Measurements from ENCODE around the gene COL8A2. TPM values are rescaled to one million over a fixed set of nuclear protein-coding genes. Genes with fewer than 3 reads are reported as not detected.

The COL8A2 gene
- total and polyA plus RNA-seq, 7 donors = 0.60 to 13.0 (median 3.2) TPM

- TF ChIP-seq, protein P1, sequence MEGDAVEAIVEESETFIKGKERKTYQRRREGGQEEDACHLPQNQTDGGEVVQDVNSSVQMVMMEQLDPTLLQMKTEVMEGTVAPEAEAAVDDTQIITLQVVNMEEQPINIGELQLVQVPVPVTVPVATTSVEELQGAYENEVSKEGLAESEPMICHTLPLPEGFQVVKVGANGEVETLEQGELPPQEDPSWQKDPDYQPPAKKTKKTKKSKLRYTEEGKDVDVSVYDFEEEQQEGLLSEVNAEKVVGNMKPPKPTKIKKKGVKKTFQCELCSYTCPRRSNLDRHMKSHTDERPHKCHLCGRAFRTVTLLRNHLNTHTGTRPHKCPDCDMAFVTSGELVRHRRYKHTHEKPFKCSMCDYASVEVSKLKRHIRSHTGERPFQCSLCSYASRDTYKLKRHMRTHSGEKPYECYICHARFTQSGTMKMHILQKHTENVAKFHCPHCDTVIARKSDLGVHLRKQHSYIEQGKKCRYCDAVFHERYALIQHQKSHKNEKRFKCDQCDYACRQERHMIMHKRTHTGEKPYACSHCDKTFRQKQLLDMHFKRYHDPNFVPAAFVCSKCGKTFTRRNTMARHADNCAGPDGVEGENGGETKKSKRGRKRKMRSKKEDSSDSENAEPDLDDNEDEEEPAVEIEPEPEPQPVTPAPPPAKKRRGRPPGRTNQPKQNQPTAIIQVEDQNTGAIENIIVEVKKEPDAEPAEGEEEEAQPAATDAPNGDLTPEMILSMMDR (IDR thresholded peaks at IDR 0.05) = no peak
- TF ChIP-seq POLR2A (IDR thresholded peaks at IDR 0.05) = no peak
- TF ChIP-seq EP300 (IDR thresholded peaks at IDR 0.05) = no peak
- no peak for TF ChIP-seq POLR2AphosphoS5 (IDR thresholded peaks at IDR 0.05)
- intact Hi-C loops (cut with DNase I) = no loop called here
- Histone ChIP-seq H3K4me1 (peaks cover 0 to 14% (median 14%) of the 10 kb centered on the region in 4 donors), H3K9me3 (no peaks in the 10 kb centered on the region), H3K27me3 (peaks cover 0 to 12% (median 0%) of the 10 kb centered on the region in 3 donors), H3K36me3 (no peaks in the 10 kb centered on the region), H3K4me3 (no peak overlapping the region), H3K27ac (no peak overlapping the region)
- 89% methylated on average over 6 of the region's 6 CpGs for WGBS, 2 donors
- no peak for DNase-seq
Measured at GRCh38 chr1:36080801-36081200, 44.2 kb downstream of the COL8A2 start.

- H3K27me3 ChIP-seq = peaks cover 0 to 12% (median 0%) of the 10 kb centered on the region in 3 donors
- no peak overlapping the region for H3K4me3 ChIP-seq
- TF ChIP-seq EP300 (IDR thresholded peaks at IDR 0.05) (no peak), POLR2AphosphoS5 (IDR thresholded peaks at IDR 0.05) (no peak), POLR2A (IDR thresholded peaks at IDR 0.05) (no peak)
- TF ChIP-seq, protein P1 (IDR thresholded peaks at IDR 0.05) = no peak
- no peaks in the 10 kb centered on the region for H3K36me3 ChIP-seq
- no peaks in the 10 kb centered on the region for H3K9me3 ChIP-seq
- intact Hi-C loops (cut with DNase I) = no loop called here
- H3K4me1 ChIP-seq = peaks cover 0 to 14% (median 14%) of the 10 kb centered on the region in 4 donors
- DNase-seq = no peak
- no peak overlapping the region for H3K27ac ChIP-seq
- WGBS, 2 donors = 74 to 78% methylated on average over 3 of the region's 3 CpGs
Measured at GRCh38 chr1:36080236-36080635, 44.8 kb downstream of the COL8A2 start.

GRCh38 chr1:36076979-36077573, 47.9 kb downstream of the COL8A2 start:
- intact Hi-C loops (cut with DNase I) = no loop called here
- no peak overlapping the region for H3K27ac ChIP-seq
- H3K4me1 ChIP-seq = no peaks in the 10 kb centered on the region
- H3K9me3 ChIP-seq = no peaks in the 10 kb centered on the region
- 41 to 68% methylated on average over 4 of the region's 4 CpGs for WGBS, 2 donors
- no peak overlapping the region for H3K4me3 ChIP-seq
- TF ChIP-seq POLR2A (IDR thresholded peaks at IDR 0.05) (no peak), EP300 (IDR thresholded peaks at IDR 0.05) (no peak), POLR2AphosphoS5 (IDR thresholded peaks at IDR 0.05) (no peak)
- TF ChIP-seq, protein P1 (IDR thresholded peaks at IDR 0.05) = no peak
- H3K36me3 ChIP-seq = no peaks in the 10 kb centered on the region
- no peaks in the 10 kb centered on the region for H3K27me3 ChIP-seq
- no peak for DNase-seq

- TF ChIP-seq, protein P1 (IDR thresholded peaks at IDR 0.05) = no peak
- no peak for TF ChIP-seq EP300 (IDR thresholded peaks at IDR 0.05)
- TF ChIP-seq POLR2AphosphoS5 (IDR thresholded peaks at IDR 0.05) = no peak
- TF ChIP-seq POLR2A (IDR thresholded peaks at IDR 0.05) = no peak
- no peaks in the 10 kb centered on the region for H3K4me1 ChIP-seq
- H3K36me3 ChIP-seq = peaks cover 0 to 4% (median 0%) of the 10 kb centered on the region in 4 donors
- intact Hi-C loops (cut with DNase I) = no loop called here
- H3K27me3 ChIP-seq = no peaks in the 10 kb centered on the region
- H3K27ac ChIP-seq = no peak overlapping the region
- H3K9me3 ChIP-seq = no peaks in the 10 kb centered on the region
- DNase-seq = no peak
- WGBS, 2 donors = 72 to 85% methylated on average over 2 of the region's 2 CpGs
- H3K4me3 ChIP-seq = no peak overlapping the region
Measured at GRCh38 chr1:36070349-36070748, 54.7 kb downstream of the COL8A2 start.

- no peak overlapping the region for H3K27ac ChIP-seq
- H3K4me3 ChIP-seq = no peak overlapping the region
- H3K4me1 ChIP-seq = no peaks in the 10 kb centered on the region
- 92 to 94% methylated on average over 2 of the region's 2 CpGs for WGBS, 2 donors
- H3K27me3 ChIP-seq = no peaks in the 10 kb centered on the region
- intact Hi-C loops (cut with DNase I) = no loop called here
- peaks cover 0 to 4% (median 0%) of the 10 kb centered on the region in 4 donors for H3K36me3 ChIP-seq
- no peak for DNase-seq
- TF ChIP-seq POLR2A (IDR thresholded peaks at IDR 0.05) = no peak
- no peak for TF ChIP-seq POLR2AphosphoS5 (IDR thresholded peaks at IDR 0.05)
- TF ChIP-seq, protein P1 (IDR thresholded peaks at IDR 0.05) = no peak
- TF ChIP-seq EP300 (IDR thresholded peaks at IDR 0.05) = no peak
- H3K9me3 ChIP-seq = no peaks in the 10 kb centered on the region
Measured at GRCh38 chr1:36068866-36069265, 56.2 kb downstream of the COL8A2 start.

Measured in sigmoid colon (tissue), 7 donors.